PC-9 (cell line): ENCODE measurements around the gene LMNB1. TPM values are rescaled to one million over a fixed set of nuclear protein-coding genes. Genes with fewer than 3 reads are reported as not detected.

Source experiments
- BruUV-seq: library from RNA; stranded (reverse); fragments of 400-500 nt; replicated peaks from 2 replicates; lab custom pipeline; 2021; lab: Mats Ljungman, UMichigan
- CTCF ChIA-PET: fragments of 300-600 bp; sonication (Branson Sonifier 250); formaldehyde crosslinking; loops from one replicate; lab custom pipeline; 2022; ENCODE audit warnings: antibody characterized with exemption; lab: Charles Lee
- POLR2A ChIA-PET: fragments of 300-600 bp; sonication (Branson Sonifier 250); formaldehyde crosslinking; loops from one replicate; lab custom pipeline; 2022; ENCODE audit warnings: antibody characterized with exemption; ENCODE audit not compliant: unreplicated experiment; lab: Charles Lee
- DNase-seq, 2 experiments: peaks; one replicate each; pipeline versions ENCODE4 v3.0.0 to v3.0.0-alpha.2; 2015 to 2022; ENCODE audit warnings: mixed read lengths in 1 of 2
- H2AFZ ChIP-seq: fragments of 200-600 bp; sonication (generic); 2 replicates; pipeline ENCODE4 v1.8.1; 2017; ENCODE audit warnings: antibody characterized with exemption
- H3F3A ChIP-seq: fragments of 200-600 bp; sonication (generic); 2 replicates; pipeline ENCODE4 v1.8.1; 2017; ENCODE audit warnings: antibody characterized with exemption, mild to moderate bottlenecking, low read depth; ENCODE audit not compliant: insufficient read depth
- H3K27ac ChIP-seq: fragments of 200-600 bp; sonication (generic); 2 replicates; pipeline ENCODE4 v1.6.1; 2016; ENCODE audit warnings: mixed run types
- H3K27me3 ChIP-seq: fragments of 200-600 bp; sonication (generic); 2 replicates; pipeline ENCODE4 v1.6.1; 2016; ENCODE audit warnings: low read depth, mixed run types; ENCODE audit not compliant: insufficient read depth
- H3K36me3 ChIP-seq: fragments of 200-600 bp; sonication (generic); 2 replicates; pipeline ENCODE4 v1.6.1; 2016; ENCODE audit warnings: low read depth, mixed run types
- H3K4me1 ChIP-seq: fragments of 200-600 bp; sonication (generic); replicated peaks from 2 replicates; pipeline ENCODE4 v1.6.1; 2016; ENCODE audit warnings: mixed run types; ENCODE audit not compliant: insufficient read depth
- H3K4me2 ChIP-seq: fragments of 200-600 bp; sonication (generic); 2 replicates; pipeline ENCODE4 v1.6.1; 2017; ENCODE audit warnings: mixed run types
- H3K4me3 ChIP-seq: fragments of 200-600 bp; sonication (generic); 2 replicates; pipeline ENCODE4 v1.6.1; 2016; ENCODE audit warnings: mixed run types
- H3K79me2 ChIP-seq: fragments of 200-600 bp; sonication (generic); 2 replicates; pipeline ENCODE4 v1.6.1; 2017; ENCODE audit warnings: low read depth, mixed run types
- H3K9me2 ChIP-seq: fragments of 200-600 bp; sonication (generic); 2 replicates; pipeline ENCODE4 v1.8.1; 2017; ENCODE audit warnings: mild to moderate bottlenecking; ENCODE audit not compliant: insufficient read depth
- H3K9me3 ChIP-seq: fragments of 200-600 bp; sonication (generic); 2 replicates; pipeline ENCODE4 v1.8.1; 2016; ENCODE audit warnings: low read depth; ENCODE audit not compliant: insufficient read depth
- H4K20me1 ChIP-seq: fragments of 200-600 bp; sonication (generic); 2 replicates; pipeline ENCODE4 v1.8.1; 2017; ENCODE audit not compliant: insufficient read depth
- CTCF ChIP-seq: fragments of 200-600 bp; sonication (generic); conservative IDR thresholded peaks from 2 replicates; pipeline ENCODE4 v1.6.1; 2017; ENCODE audit warnings: mixed run types, antibody characterized with exemption, mild to moderate bottlenecking, moderate library complexity
- EZH2 ChIP-seq: fragments of 200-600 bp; sonication (generic); IDR thresholded peaks from 2 replicates; pipeline ENCODE4 v1.8.0; 2017; ENCODE audit warnings: antibody characterized with exemption, low read depth
- intact Hi-C: fragments of 100-400 bp; cut with micrococcal nuclease; formaldehyde crosslinking; loops from one replicate; pipeline ENCODE4 v1.10.0; 2022; ENCODE audit not compliant: unreplicated experiment
- total RNA-seq: library from RNA; stranded (reverse); gene quantifications from 2 replicates; pipeline ENCODE4 v1.2.3, GENCODE V29; 2021

The LMNB1 gene
- total RNA-seq, 1 experiment from 2014 or later, result 117 TPM

- H3K4me2 ChIP-seq, result no peak overlapping the region
- peaks cover 4% of the 10 kb centered on the region; the same call in 1 of the 2 replicates for H3K79me2 ChIP-seq
- no peaks in the 10 kb centered on the region for H3K27me3 ChIP-seq
- H2AFZ ChIP-seq, result no peak overlapping the region
- CTCF ChIA-PET, result no interaction called here
- no peak for TF ChIP-seq EZH2
- no peak for TF ChIP-seq CTCF
- no peaks in the 10 kb centered on the region for H4K20me1 ChIP-seq
- no peak overlapping the region for H3K27ac ChIP-seq
- no peaks in the 10 kb centered on the region for H3K9me2 ChIP-seq
- H3K4me3 ChIP-seq, result no peak overlapping the region
- H3K4me1 ChIP-seq, result peaks cover 15% of the 10 kb centered on the region
- DNase-seq, result no peak
- POLR2A ChIA-PET, result no interaction called here
- peaks cover 14% of the 10 kb centered on the region; the same call in 1 of the 2 replicates for H3F3A ChIP-seq
- peaks cover 2% of the 10 kb centered on the region; the same call in 1 of the 2 replicates for H3K36me3 ChIP-seq
- H3K9me3 ChIP-seq, result no peaks in the 10 kb centered on the region
- BruUV-seq, result no TSS peak
- intact Hi-C loops, result no loop called here
These were observed 39.7 kb downstream of the LMNB1 start for GRCh38 chr5:126816649-126817048.

GRCh38 chr5:126818736-126819135, 41.8 kb downstream of the LMNB1 start:
- ChIA-PET CTCF (no interaction called here), POLR2A (no interaction called here)

GRCh38 chr5:126819253-126819652, 42.3 kb downstream of the LMNB1 start:
- no peak overlapping the region for H2AFZ ChIP-seq
- intact Hi-C loops, result no loop called here
- no peak overlapping the region for H3K27ac ChIP-seq
- POLR2A ChIA-PET, result no interaction called here
- peaks cover 11% of the 10 kb centered on the region; the same call in 1 of the 2 replicates for H3F3A ChIP-seq
- no peak for DNase-seq
- H3K4me1 ChIP-seq, result peaks cover 13% of the 10 kb centered on the region
- BruUV-seq, result no TSS peak
- H3K36me3 ChIP-seq, result no peaks in the 10 kb centered on the region
- H4K20me1 ChIP-seq, result no peaks in the 10 kb centered on the region
- H3K79me2 ChIP-seq, result peaks cover 4% of the 10 kb centered on the region; the same call in 1 of the 2 replicates
- TF ChIP-seq CTCF (no peak), EZH2 (no peak)
- no peak overlapping the region for H3K4me3 ChIP-seq
- no peak overlapping the region for H3K4me2 ChIP-seq
- no peaks in the 10 kb centered on the region for H3K9me3 ChIP-seq
- CTCF ChIA-PET, result no interaction called here
- H3K9me2 ChIP-seq, result no peaks in the 10 kb centered on the region
- H3K27me3 ChIP-seq, result no peaks in the 10 kb centered on the region

More at GRCh38 chr5:126818736-126819135, 41.8 kb downstream of the LMNB1 start:
- no TSS peak for BruUV-seq
- Histone ChIP-seq H3K4me3 (no peak overlapping the region), H3F3A (peaks cover 11% of the 10 kb centered on the region; the same call in 1 of the 2 replicates), H3K27ac (no peak overlapping the region), H3K4me1 (peaks cover 15% of the 10 kb centered on the region), H3K27me3 (no peaks in the 10 kb centered on the region), H3K36me3 (no peaks in the 10 kb centered on the region), H4K20me1 (no peaks in the 10 kb centered on the region), H3K9me3 (no peaks in the 10 kb centered on the region), H2AFZ (no peak overlapping the region), H3K4me2 (no peak overlapping the region), H3K79me2 (peaks cover 4% of the 10 kb centered on the region; the same call in 1 of the 2 replicates), H3K9me2 (no peaks in the 10 kb centered on the region)
- intact Hi-C loops, result no loop called here
- TF ChIP-seq CTCF (no peak), EZH2 (no peak)
- DNase-seq, result no peak
